Calu3 (cell line): Measurements from ENCODE around the gene FDXACB1. TPM values are rescaled to one million over a fixed set of nuclear protein-coding genes. Genes with fewer than 3 reads are reported as not detected.

Experiments used
- BruUV-seq: library from RNA; stranded (reverse); fragments of 400-500 nt; replicated peaks from 2 replicates; lab custom pipeline; 2021; lab: Mats Ljungman, UMichigan
- CTCF ChIA-PET: fragments of 300-600 bp; sonication (Branson Sonifier 250); formaldehyde crosslinking; loops from one replicate; lab custom pipeline; 2022; ENCODE audit warnings: antibody characterized with exemption; lab: Charles Lee
- DNase-seq: peaks from one replicate; pipeline ENCODE4 v3.0.0; 2022
- H3K27ac Mint-ChIP-seq: one replicate; pipeline ENCODE4 v1.8.0; 2022; ENCODE audit warnings: mixed read lengths; ENCODE audit not compliant: unreplicated experiment
- H3K27me3 Mint-ChIP-seq: one replicate; pipeline ENCODE4 v1.8.0; 2022; ENCODE audit warnings: mixed read lengths; ENCODE audit not compliant: unreplicated experiment
- H3K36me3 Mint-ChIP-seq: one replicate; pipeline ENCODE4 v1.8.0; 2022; ENCODE audit warnings: mild to moderate bottlenecking, moderate library complexity, mixed read lengths; ENCODE audit not compliant: insufficient read depth, unreplicated experiment
- H3K4me1 Mint-ChIP-seq: one replicate; pipeline ENCODE4 v1.8.0; 2022; ENCODE audit warnings: mild to moderate bottlenecking, low read depth, mixed read lengths; ENCODE audit not compliant: unreplicated experiment
- H3K4me3 Mint-ChIP-seq: one replicate; pipeline ENCODE4 v1.8.0; 2022; ENCODE audit warnings: mild to moderate bottlenecking, low read depth, moderate library complexity, mixed read lengths; ENCODE audit not compliant: unreplicated experiment
- H3K9me3 Mint-ChIP-seq: one replicate; pipeline ENCODE4 v1.8.0; 2022; ENCODE audit warnings: low read depth, mixed read lengths; ENCODE audit not compliant: unreplicated experiment
- CTCF ChIP-seq: fragments of 200-600 bp; IDR thresholded peaks from one replicate; pipeline ENCODE4 v1.8.0; 2022; ENCODE audit warnings: antibody characterized with exemption; ENCODE audit not compliant: unreplicated experiment
- intact Hi-C: fragments of 100-400 bp; cut with micrococcal nuclease; formaldehyde crosslinking; loops from one replicate; pipeline ENCODE4 v1.10.0; 2022; ENCODE audit not compliant: unreplicated experiment
- total RNA-seq: library from RNA; stranded (reverse); gene quantifications from 2 replicates; pipeline ENCODE4 v1.2.3, GENCODE V29; 2022

Gene FDXACB1
- total RNA-seq, 1 experiment from 2014 or later, result 1.7 TPM

- H3K4me1 Mint-ChIP-seq, result no peaks in the 10 kb centered on the region
- intact Hi-C loops, result no loop called here
- no peak overlapping the region for H3K27ac Mint-ChIP-seq
- TF ChIP-seq CTCF, result no peak
- no TSS peak for BruUV-seq
- no peaks in the 10 kb centered on the region for H3K9me3 Mint-ChIP-seq
- no peaks in the 10 kb centered on the region for H3K27me3 Mint-ChIP-seq
- no peak for DNase-seq
- no peak overlapping the region for H3K4me3 Mint-ChIP-seq
- CTCF ChIA-PET, result no interaction called here
- peaks cover 6% of the 10 kb centered on the region for H3K36me3 Mint-ChIP-seq
These were observed 23.5 kb downstream of the FDXACB1 start for GRCh38 chr11:111855506-111855905.

- BruUV-seq, result no TSS peak
- DNase-seq, result no peak
- no peak overlapping the region for H3K27ac Mint-ChIP-seq
- H3K27me3 Mint-ChIP-seq, result no peaks in the 10 kb centered on the region
- H3K36me3 Mint-ChIP-seq, result no peaks in the 10 kb centered on the region
- H3K4me1 Mint-ChIP-seq, result no peaks in the 10 kb centered on the region
- no peaks in the 10 kb centered on the region for H3K9me3 Mint-ChIP-seq
- H3K4me3 Mint-ChIP-seq, result no peak overlapping the region
- CTCF ChIA-PET, result no interaction called here
- TF ChIP-seq CTCF, result no peak
- intact Hi-C loops, result no loop called here
These were observed 26.9 kb downstream of the FDXACB1 start for GRCh38 chr11:111852103-111852502.

- H3K27me3 Mint-ChIP-seq, result no peaks in the 10 kb centered on the region
- BruUV-seq, result no TSS peak
- no peaks in the 10 kb centered on the region for H3K4me1 Mint-ChIP-seq
- H3K4me3 Mint-ChIP-seq, result no peak overlapping the region
- CTCF ChIA-PET, result no interaction called here
- intact Hi-C loops, result no loop called here
- H3K9me3 Mint-ChIP-seq, result no peaks in the 10 kb centered on the region
- DNase-seq, result no peak
- no peak for TF ChIP-seq CTCF
- H3K36me3 Mint-ChIP-seq, result no peaks in the 10 kb centered on the region
- no peak overlapping the region for H3K27ac Mint-ChIP-seq
These were observed 27.3 kb downstream of the FDXACB1 start for GRCh38 chr11:111851636-111852035.

GRCh38 chr11:111851067-111851466 is 27.9 kb downstream of the FDXACB1 start:
- no peak for TF ChIP-seq CTCF
- Mint-ChIP-seq H3K27ac (no peak overlapping the region), H3K4me1 (no peaks in the 10 kb centered on the region), H3K4me3 (no peak overlapping the region), H3K36me3 (no peaks in the 10 kb centered on the region), H3K9me3 (no peaks in the 10 kb centered on the region), H3K27me3 (no peaks in the 10 kb centered on the region)
- CTCF ChIA-PET, result no interaction called here
- BruUV-seq, result no TSS peak
- intact Hi-C loops, result no loop called here
- no peak for DNase-seq
